Stimulated activated CD4-positive, alpha-beta T cell treated with anti-CD3 and anti-CD28 coated beads, TNF-alpha, amount 100 ng/mL, for 4 hours (primary cell): ENCODE results near the gene MAP2K1.
"Not testable (repeated sequence)": the region's sequence is repeated elsewhere in the genome, so short reads cannot be mapped to it uniquely, and the experiment has no call there.

Source experiments
- DNase-seq, 3 experiments: peaks; one replicate each; pipeline ENCODE4 v3.0.0-alpha.2; 2020; ENCODE audit warnings: low read depth in 3 of 3

MAP2K1 gene

DNA sequence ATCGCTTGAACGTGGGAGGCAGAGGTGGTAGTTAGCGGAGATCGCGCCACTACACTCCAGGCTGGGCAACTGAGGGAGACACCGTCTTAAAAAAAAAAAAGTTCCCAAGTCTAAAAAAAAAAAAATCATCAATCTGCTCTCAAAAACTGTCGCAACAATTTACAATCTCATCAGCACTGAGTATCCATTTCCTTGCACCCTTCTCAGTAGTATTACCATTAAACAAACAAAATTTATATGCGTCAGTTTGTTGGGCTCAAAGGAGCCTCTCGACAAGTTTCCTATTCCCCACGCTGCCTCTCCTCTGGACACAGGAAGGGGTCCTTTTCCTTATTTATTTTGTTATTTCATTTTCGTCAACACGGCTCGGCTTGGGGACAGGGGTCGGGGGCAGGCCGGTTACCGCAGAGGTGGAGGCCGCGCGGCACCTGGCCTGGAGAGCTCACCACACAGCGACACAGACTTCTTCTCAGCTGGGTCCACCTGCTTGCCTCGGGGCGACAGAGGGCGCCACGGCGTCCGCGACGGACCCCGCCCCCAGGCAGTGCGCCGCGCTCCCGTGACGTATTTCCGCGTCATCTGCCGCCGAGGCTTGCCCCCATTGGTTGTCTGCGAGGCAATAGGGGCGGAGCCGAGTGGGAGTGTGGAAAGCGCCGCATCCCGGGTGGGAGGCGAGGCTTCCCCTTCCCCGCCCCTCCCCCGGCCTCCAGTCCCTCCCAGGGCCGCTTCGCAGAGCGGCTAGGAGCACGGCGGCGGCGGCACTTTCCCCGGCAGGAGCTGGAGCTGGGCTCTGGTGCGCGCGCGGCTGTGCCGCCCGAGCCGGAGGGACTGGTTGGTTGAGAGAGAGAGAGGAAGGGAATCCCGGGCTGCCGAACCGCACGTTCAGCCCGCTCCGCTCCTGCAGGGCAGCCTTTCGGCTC lies at the start of gene MAP2K1:
TSS of gene MAP2K1 (plus strand) at position 709 of the 920 bp plus-strand sequence. CDS start 436 bp downstream, outside the sequence.
- peak; percentile 95 to 98 (median 97) for DNase-seq

DNA sequence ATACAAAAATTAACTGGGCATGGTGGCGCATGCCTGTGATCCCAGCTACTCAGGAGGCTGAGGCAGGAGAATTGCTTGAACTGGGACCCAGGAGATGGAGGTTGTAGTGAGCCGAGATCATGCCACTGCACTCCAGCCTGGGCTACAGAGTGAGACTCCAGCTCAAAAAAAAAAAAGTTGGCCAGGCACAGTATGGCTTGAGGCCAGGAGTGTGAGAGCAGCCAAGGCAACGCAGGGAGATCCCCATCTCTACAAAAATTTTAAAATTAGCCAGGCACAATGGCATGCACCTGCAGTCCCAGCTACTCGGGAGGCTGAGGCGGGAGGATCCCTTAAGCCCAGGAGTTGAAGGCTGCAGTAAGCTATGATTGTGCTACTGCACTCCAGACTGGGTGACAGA lies 38.2 kb upstream of the MAP2K1 start:
- not testable (repeated sequence) for DNase-seq

DNA sequence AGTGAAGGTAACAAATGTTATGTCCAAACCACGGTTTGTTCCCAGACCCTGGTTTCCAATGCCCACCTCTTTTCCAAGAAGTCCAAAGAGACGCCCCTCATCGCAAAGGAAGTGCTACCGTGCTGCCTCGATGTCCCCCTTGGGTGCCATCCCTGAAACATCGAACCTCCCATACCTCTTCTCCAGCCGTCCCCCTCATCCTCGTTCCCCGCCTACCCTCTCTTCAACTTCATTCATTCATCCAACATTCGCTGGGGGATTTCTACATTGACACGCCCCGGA lies 30.7 kb upstream of the MAP2K1 start:
- no peak for DNase-seq

DNA sequence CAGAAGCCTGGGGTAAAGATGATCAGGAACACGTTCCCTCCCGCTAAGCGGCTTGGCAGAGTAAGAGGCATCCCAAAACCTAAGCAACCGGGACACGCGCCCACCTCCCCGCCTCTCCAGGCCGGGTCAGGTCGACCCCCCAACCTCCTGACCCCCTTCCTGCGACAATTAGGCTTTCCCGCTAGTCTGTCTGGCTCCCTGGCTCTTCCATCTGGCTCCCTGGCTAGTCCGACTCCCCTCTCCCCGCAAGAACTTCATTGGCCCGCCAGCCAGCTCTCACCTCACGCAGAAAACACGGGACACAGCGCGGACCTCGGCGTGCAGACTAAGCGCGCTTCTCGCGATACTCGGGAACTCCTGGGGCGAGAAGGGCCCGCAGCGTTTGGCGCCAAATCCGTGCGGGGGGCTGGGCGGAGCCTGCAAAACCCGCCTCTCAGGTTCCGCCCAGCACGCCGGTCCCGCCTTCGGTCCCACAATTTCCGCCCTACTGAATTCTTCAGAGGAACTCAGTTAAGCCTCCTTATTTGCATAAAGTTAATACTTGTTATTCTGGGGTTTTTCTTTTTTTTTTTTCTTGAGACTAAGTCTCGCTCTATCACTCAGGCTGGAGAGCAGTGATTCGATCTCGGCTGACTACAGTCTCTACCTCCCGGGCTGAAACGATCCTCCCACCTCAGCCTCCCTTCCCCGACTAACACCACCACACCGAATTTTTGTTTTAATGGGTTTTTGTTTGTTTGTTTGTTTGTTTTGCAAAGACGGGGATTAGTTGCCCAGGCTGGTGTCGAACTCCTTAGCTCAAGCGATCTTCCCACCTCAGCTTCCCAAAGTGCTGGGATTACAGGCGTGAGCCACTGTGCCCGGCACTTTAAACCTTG lies 30.1 kb upstream of the MAP2K1 start, which contains the start of gene TIPIN:
TSS of gene TIPIN (minus strand) at position 327 of the 878 bp plus-strand sequence. CDS start 3,738 bp downstream, outside the sequence.
- peak; percentile 94 to 96 (median 94) for DNase-seq

DNA sequence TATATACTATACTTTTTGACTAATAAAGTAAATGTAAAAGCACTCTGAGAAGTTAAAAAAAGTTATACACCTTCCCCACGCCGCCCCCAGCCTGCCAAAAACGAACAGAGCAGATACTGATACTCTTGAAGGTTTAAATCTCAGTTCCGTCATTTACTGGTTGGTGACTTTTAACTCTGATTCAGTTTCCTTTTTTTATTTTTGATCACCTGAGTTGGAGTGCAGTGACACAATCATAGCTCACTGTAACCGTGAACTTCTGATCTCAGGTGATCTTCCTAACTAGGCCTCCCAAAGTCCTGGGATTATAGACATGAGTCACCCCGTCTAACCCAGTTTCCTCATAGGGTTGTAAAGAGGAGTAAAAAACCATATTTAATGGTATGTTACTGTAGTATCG lies 27.0 kb upstream of the MAP2K1 start:
- no peak for DNase-seq

DNA sequence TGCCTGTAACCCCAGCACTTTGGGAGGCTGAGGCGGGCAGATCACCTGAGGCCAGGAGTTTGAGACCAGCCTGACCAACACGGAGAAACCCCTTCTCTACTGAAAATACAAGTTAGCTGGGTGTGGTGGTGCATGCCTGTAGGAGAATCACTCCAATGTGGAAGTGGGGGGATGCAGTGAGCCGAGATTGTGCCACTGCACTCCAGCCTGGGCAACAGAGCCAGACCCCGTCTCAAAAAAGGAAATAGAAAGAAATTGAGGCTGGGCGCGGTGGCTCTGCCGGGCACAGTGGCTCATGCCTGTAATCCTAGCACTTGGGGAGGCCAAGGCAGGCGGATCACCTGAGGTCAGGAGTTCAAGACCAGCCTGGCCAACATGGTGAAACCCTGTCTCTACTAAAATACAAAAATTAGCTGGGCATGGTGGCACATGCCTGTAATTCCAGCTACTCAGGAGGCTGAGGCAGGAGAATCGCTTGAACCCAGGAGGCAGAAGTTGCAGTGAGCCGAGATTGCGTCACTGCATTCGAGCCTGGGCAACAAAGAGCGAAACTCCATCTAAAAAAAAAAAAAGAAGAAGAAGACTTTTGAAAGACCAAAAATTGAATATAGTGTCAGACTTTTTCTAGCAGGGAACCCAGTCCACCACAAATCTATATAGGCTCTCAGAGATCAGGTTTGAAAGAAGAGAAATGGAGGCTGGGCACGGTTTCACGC lies 24.8 kb upstream of the MAP2K1 start:
- DNase-seq = not testable (repeated sequence)

DNA sequence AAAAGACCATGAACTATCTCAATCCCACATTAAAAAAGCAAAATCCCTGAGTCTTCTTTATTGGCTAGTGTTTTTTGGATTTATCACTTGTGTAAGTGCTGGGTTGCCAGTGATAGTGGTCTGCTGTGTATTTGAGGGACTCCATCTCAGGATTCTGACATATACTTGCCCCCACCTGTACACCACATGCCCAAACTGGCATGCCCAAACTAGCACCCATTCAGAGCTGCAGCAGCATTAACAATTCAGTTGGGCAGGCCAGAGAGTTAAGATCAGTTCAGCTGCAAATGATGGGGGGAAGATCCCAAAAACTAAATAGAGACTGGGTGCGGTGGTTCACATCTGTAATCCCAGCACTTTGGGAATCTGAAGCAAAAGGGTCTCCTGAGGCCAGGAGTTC lies 23.9 kb upstream of the MAP2K1 start:
- DNase-seq = no peak

DNA sequence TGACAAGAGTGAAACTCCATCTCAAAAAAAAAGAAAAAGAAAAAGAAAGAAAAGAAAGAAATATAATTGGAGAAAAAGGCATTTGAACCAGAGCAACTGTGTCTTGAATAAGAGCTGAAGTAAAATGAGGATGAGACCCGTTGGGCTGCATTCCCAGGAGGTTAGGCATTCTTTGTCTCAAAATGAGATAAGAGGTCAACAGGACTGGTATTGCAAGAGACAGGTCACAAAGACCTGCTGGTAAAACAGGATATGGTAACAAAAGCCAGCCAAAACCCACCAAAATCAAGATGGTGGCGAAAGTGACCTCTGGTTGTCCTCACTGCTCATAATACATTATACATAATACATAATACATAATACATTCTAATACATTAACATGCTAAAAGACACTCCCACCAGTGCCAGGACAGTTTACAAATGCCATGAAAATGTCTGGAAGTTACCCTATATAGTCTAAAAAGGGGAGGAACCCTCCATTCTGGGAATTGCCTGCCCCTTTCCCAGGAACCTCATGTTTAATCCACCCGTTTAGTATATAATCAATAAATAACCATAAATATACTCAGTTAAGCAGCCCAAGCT lies 21.7 kb upstream of the MAP2K1 start:
- no peak for DNase-seq

DNA sequence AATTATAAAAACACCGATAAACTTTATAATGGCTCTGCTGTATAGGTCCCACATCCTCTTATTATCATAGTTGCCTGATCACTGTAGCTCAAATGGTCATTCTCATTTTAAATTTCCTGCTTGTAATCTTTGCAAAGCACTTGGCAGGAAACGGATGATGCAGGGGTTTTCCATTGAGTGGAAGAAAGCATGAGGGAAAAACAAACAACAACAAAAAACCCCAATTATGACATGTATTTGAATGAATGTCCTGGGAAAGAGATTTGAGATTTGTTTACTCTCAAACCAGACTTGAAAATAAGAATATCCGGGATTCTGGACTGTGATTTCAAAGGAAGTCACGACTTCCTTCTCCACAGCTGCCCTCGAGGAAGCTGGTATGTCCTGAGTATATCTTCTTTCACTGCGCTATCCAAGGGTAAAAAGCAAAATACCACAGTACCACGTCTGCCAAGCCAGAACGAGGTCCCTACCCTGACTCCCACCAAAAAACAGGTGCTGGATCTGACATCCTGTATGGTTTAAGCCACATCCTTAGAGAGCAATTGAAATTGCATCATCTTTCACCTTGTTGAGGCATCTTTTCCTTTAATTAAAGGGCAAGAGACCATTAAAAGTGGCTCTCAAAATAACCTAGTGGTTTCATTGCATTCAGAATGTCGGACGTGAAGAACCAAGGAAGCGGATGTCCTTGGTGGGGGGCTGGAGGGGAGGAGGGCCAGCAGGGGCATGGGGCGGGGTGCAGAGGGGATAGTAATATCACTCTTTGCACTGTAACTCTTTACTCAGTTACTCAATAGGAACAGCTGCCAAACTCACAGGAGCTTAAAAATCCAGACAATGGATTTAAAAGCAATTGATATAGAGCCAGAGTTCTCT lies 16.7 kb upstream of the MAP2K1 start:
- DNase-seq = no peak

DNA sequence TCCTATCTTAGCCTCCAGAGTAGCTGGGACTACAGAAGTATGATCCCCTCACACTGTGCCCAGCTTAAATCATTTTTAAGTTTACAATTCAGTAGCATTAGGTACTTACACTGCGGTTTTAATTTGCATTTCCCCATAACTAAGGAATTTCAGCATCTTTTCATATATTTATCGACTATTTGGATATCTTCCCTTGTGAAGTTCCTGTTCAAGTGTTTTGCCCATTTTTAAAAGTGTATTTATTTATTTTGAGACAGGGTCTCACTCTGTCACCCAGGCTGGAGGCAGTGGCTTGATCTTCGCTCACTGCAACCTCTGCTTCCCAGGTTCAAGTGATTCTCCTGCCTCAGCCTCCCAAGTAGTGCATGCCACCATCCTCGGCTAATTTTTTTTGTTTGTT lies 12.5 kb upstream of the MAP2K1 start:
- no peak for DNase-seq

DNA sequence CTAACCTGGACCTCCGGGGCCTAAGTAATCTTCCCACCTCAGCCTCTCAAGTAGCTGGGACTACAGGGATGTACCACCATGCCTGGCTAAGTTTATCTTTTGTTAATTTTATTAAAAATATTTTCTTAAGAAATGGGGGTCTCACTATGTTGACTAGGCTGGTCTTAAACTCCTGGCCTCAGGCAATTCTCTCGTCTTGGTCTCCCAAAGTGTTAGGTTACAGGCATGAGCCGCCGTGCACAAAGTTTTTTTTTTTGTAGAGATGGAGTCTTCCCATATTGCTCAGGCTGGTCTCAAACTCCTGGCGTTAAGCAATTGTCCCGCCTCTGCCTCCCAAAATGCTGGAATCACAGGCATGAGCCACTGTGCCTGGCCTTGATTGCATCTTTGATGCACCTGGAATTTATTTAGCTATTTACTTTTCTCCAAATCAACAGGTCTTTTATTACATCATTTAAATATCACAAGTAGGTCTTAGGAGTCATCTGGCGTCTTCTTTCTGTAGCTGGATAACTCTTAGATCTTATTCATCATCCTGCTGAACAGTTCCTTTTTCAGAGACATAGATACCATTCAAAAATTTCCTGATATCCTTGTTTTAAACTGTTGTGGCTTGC lies 7.8 kb upstream of the MAP2K1 start:
- DNase-seq = no peak

DNA sequence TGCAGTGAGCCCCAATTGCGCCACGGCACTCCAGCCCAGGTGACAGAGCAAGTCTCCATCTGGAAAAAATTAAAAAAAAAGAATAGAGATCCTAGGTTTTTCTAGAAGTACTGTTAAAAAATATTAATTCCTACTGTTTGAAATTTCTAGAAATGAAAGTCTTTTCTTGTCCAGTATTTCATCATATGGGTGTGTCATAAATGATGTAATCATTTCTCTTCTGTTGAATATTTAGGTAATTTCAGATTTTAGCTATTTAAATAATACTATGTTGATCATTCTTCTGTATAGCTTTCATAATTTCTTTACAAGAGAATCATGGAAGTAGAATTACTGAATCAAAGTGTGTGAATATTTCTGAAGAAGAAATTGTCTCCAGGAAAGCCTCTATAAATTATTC lies 5.3 kb upstream of the MAP2K1 start:
- not testable (repeated sequence) for DNase-seq

DNA sequence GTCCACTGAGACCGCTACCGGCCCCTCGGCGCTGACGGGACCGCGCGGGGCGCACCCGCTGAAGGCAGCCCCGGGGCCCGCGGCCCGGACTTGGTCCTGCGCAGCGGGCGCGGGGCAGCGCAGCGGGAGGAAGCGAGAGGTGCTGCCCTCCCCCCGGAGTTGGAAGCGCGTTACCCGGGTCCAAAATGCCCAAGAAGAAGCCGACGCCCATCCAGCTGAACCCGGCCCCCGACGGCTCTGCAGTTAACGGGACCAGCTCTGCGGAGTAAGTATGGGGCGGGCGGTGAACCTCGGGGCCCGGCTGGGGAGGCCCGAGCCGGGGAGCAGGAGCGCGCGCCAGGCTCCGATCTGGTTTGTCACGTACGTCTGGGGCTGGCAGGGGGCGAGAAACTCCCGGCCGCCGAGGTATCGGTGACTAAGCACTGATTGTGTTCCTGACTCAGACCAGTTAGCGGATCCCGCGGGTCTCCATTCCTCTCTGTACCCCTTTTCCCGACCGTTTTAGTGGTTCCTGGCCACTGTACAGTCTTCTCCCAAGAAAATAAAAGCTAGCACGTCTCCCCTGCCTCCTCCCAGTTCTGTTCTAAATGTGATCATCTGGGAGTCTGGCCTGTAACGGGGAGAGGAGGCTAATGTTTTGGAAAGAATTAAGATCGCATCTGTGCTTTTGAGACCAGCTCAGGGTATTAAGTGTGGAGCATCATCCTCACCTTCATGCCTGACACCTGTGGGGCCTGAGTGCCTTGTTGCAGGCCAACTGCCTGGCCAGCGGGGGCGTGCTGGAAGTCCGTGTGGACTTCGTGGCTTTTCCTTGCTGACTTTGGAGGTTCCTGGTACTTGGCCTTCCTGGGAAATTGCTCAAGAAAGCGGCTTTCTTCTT lies 691 bp downstream of the MAP2K1 start:
- peak; percentile 68 to 71 (median 69) for DNase-seq

DNA sequence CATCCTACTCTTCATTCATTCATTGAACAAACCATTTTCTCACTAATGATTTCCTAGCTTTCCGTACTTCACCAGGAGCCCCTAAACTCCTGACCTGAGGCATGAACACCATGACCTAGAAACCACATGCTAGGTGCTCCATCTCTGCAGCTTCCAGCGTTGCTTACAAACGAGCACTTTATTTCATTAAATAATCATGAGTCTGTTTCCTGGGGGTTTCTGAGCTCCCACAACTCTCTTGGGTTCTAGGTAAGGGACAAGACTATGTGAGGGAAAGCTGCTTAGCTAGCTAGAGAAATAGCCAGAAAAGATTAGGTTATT lies 1.3 kb downstream of the MAP2K1 start:
- no peak for DNase-seq

DNA sequence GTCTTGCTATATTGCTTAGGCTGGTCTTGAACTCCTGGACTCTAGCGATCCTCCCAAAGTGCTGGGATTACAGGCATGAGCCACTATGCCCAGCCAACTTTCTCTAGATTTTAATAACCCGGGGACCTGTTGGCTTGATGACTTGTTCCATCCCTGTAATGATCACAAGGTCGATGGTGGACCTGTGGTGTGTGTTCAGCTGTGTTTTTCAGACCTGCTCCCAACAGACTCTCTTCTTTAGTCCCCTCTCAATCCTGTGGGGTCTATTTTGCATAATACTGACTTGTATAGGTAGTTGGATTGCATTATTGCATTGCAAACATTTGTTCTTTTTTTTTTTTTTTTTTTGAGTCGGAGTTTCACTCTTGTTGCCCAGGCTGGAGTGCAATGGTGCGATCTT lies 1.9 kb downstream of the MAP2K1 start:
- DNase-seq = no peak

DNA sequence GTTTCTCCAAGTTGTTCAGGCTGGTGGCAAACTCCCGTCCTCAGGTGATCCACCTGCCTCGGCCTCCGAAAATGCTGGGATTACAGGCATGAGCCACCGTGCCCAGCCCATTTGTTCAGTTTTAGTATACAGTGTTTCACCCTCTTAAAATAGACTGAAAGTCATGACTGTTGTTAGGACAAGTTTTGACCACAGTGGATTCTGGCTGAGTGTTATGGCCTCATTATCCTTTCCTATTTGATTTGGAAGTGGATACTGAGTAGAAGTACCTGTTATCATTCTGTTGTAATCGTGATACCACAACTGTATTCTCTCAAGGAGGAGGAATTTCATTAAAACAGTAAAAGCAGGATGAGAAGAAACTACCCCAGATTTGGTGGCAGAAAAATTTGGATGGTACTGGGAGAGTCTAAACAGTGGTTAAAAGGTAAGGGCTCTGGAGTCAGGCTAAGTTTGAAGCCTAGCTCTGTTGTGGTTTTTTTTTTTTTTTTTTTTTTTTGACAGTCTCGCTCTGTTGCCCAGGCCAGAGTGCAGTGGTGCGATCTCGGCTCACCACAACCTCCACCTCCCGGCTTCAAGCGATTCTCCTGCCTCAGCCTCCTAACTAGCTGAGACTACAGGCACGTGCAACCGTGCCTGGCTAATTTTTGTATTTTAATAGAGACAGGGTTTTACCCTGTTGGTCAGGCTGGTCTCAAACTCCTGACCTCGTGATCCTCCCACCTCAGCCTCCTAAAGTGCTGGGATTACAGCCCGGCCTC lies 2.6 kb downstream of the MAP2K1 start:
- no peak for DNase-seq

DNA sequence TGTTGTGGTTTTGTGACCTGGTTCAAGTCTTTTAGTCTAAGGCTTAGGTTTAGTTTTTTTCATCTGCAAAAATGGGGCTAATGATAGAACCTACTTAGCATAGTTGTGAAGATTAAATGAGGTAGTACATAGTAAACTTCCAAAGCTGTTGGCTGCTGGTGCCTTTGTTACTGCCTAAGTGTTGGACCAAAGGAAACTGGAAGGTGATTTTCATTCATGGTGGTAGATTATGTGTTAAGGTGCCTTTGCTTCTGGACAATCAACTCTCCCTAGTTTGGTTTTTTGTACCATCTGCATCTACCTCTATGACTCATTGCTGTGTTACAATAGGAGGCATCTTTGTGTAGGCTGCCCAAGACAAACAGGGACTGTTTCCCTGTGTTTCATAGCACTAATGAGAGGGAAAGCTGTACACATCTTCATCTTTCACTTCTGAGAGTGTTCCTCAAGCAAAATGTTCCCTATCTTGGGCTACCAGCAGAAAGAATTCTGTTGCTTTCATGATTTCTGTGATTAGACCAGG lies 3.2 kb downstream of the MAP2K1 start:
- DNase-seq = no peak

DNA sequence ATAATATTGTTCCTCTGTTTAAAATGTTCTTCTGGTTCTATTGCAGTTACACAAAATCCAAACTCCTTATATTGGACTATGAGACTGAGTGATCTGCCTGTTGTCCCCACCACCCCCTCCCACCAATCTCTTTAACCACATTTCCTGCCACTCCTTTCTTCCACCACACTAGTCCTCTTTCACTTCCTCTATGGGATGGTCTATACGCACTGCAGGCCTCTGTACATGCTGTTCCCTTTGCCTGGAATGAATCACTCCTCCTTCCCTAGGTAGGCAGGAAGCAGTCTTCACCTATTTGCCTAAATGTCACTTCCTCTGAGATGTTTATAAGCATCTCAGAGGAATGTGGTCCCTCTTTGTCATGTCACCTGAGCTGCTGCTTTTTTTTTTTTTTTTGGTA lies 4.0 kb downstream of the MAP2K1 start:
- no peak for DNase-seq
